Measurements from ENCODE around the gene GNG11.

Gene GNG11

GRCh38 chr7:93921186-93921585 lies 349 bp upstream of the GNG11 start:
- DNase-seq (ENCODE audit: insufficient read length, low spot score) (no peak), FAIRE-seq (no peak)
- no peak for TF ChIP-seq POLR2A (IDR thresholded peaks at IDR 0.05; ENCODE audit: low read depth, low read length)

- TF ChIP-seq POLR2A (IDR thresholded peaks at IDR 0.05; ENCODE audit: low read depth, low read length): no peak
- no peak for DNase-seq (ENCODE audit: insufficient read length, low spot score)
- FAIRE-seq: peak; percentile 33
Measured at GRCh38 chr7:93923296-93923695, 1.8 kb downstream of the GNG11 start.

- FAIRE-seq (no peak), DNase-seq (ENCODE audit: insufficient read length, low spot score) (no peak)
- no peak for TF ChIP-seq POLR2A (IDR thresholded peaks at IDR 0.05; ENCODE audit: low read depth, low read length)
Measured at GRCh38 chr7:93923942-93924341, 2.4 kb downstream of the GNG11 start.

GRCh38 chr7:93926800-93927199 lies 5.3 kb downstream of the GNG11 start:
- DNase-seq (ENCODE audit: insufficient read length, low spot score): no peak
- no peak for FAIRE-seq
- no peak for TF ChIP-seq POLR2A (IDR thresholded peaks at IDR 0.05; ENCODE audit: low read depth, low read length)

GRCh38 chr7:93927585-93927984 lies 6.0 kb downstream of the GNG11 start:
- TF ChIP-seq POLR2A (IDR thresholded peaks at IDR 0.05; ENCODE audit: low read depth, low read length): no peak
- no peak for FAIRE-seq
- no peak for DNase-seq (ENCODE audit: insufficient read length, low spot score)

- no peak for TF ChIP-seq POLR2A (IDR thresholded peaks at IDR 0.05; ENCODE audit: low read depth, low read length)
- FAIRE-seq (peak; percentile 30), DNase-seq (ENCODE audit: insufficient read length, low spot score) (no peak)
Measured at GRCh38 chr7:93931655-93932054, 10.1 kb downstream of the GNG11 start.

GRCh38 chr7:93933156-93933555 lies 11.6 kb downstream of the GNG11 start:
- FAIRE-seq: no peak
- DNase-seq (ENCODE audit: insufficient read length, low spot score): no peak
- TF ChIP-seq POLR2A (IDR thresholded peaks at IDR 0.05; ENCODE audit: low read depth, low read length): no peak

- DNase-seq (ENCODE audit: insufficient read length, low spot score) (no peak), FAIRE-seq (no peak)
- no peak for TF ChIP-seq POLR2A (IDR thresholded peaks at IDR 0.05; ENCODE audit: low read depth, low read length)
Measured at GRCh38 chr7:93935102-93935501, 13.6 kb downstream of the GNG11 start.

- TF ChIP-seq POLR2A (IDR thresholded peaks at IDR 0.05; ENCODE audit: low read depth, low read length): no peak
- no peak for FAIRE-seq
Measured at GRCh38 chr7:93937818-93938217, 16.3 kb downstream of the GNG11 start.

GRCh38 chr7:93938293-93938692 lies 16.8 kb downstream of the GNG11 start:
- DNase-seq (ENCODE audit: insufficient read length, low spot score) (no peak), FAIRE-seq (no peak)
- no peak for TF ChIP-seq POLR2A (IDR thresholded peaks at IDR 0.05; ENCODE audit: low read depth, low read length)

More at GRCh38 chr7:93937818-93938217, 16.3 kb downstream of the GNG11 start:
- DNase-seq (ENCODE audit: insufficient read length, low spot score): no peak

- TF ChIP-seq POLR2A (IDR thresholded peaks at IDR 0.05; ENCODE audit: low read depth, low read length): no peak
- DNase-seq (ENCODE audit: insufficient read length, low spot score) (no peak), FAIRE-seq (no peak)
Measured at GRCh38 chr7:93941945-93942344, 20.4 kb downstream of the GNG11 start.

GRCh38 chr7:93943816-93944540 lies 22.4 kb downstream of the GNG11 start:
- FAIRE-seq (no peak), DNase-seq (ENCODE audit: insufficient read length, low spot score) (no peak)
- TF ChIP-seq POLR2A (IDR thresholded peaks at IDR 0.05; ENCODE audit: low read depth, low read length): no peak

- FAIRE-seq (no peak), DNase-seq (ENCODE audit: insufficient read length, low spot score) (no peak)
- no peak for TF ChIP-seq POLR2A (IDR thresholded peaks at IDR 0.05; ENCODE audit: low read depth, low read length)
Measured at GRCh38 chr7:93944673-93945072, 23.1 kb downstream of the GNG11 start.

GRCh38 chr7:93945083-93945482 lies 23.5 kb downstream of the GNG11 start:
- FAIRE-seq (no peak), DNase-seq (ENCODE audit: insufficient read length, low spot score) (no peak)
- TF ChIP-seq POLR2A (IDR thresholded peaks at IDR 0.05; ENCODE audit: low read depth, low read length): no peak

GRCh38 chr7:93945756-93946535 lies 24.4 kb downstream of the GNG11 start:
- FAIRE-seq: no peak

More at GRCh38 chr7:93945756-93946535, 24.4 kb downstream of the GNG11 start:
- no peak for DNase-seq (ENCODE audit: insufficient read length, low spot score)
- TF ChIP-seq POLR2A (IDR thresholded peaks at IDR 0.05; ENCODE audit: low read depth, low read length): no peak

Data from H54 (cell line).